Epithelial cell of proximal tubule (primary cell): ENCODE results near the gene TMEM63B. TPM values are rescaled to one million over a fixed set of nuclear protein-coding genes. Genes with fewer than 3 reads are reported as not detected.

Source experiments
- DNase-seq: peaks from one replicate; pipeline ENCODE4 v3.0.0-alpha.2; 2011; ENCODE audit warnings: low read depth
- H3K4me3 ChIP-seq: 2 replicates; pipeline ENCODE4 v1.5.1; 2011; ENCODE audit warnings: low read depth, mild to moderate bottlenecking, low read length
- CTCF ChIP-seq: conservative IDR thresholded peaks from 2 replicates; pipeline ENCODE4 v1.5.1; 2012; ENCODE audit warnings: low read depth, mild to moderate bottlenecking, low read length
- total RNA-seq: library from RNA; depleted of rRNA; stranded (reverse); fragments of >200 nt; gene quantifications from 2 replicates; pipeline ENCODE4 v1.2.3, GENCODE V29; 2015

Gene TMEM63B
- total RNA-seq, 1 donor from 2014 or later = 47.9 TPM

GRCh38 chr6:44151348-44152108, 24.2 kb downstream of the TMEM63B start:
- no peak overlapping the region for H3K4me3 ChIP-seq
- DNase-seq = no peak
- TF ChIP-seq CTCF = peak; percentile 97

- no peak overlapping the region for H3K4me3 ChIP-seq
- no peak for TF ChIP-seq CTCF
- no peak for DNase-seq
Observed at GRCh38 chr6:44152109-44152461, 24.7 kb downstream of the TMEM63B start.

- no peak for TF ChIP-seq CTCF
- no peak for DNase-seq
- no peak overlapping the region for H3K4me3 ChIP-seq
Observed at GRCh38 chr6:44152533-44152932, 25.2 kb downstream of the TMEM63B start.

GRCh38 chr6:44154067-44154466, 26.7 kb downstream of the TMEM63B start:
- no peak for DNase-seq
- no peak overlapping the region for H3K4me3 ChIP-seq
- TF ChIP-seq CTCF = no peak

- TF ChIP-seq CTCF = no peak
- H3K4me3 ChIP-seq = no peak overlapping the region
- DNase-seq = no peak
Observed at GRCh38 chr6:44156494-44157151, 29.3 kb downstream of the TMEM63B start.

- no peak overlapping the region for H3K4me3 ChIP-seq
- DNase-seq = no peak
- no peak for TF ChIP-seq CTCF
Observed at GRCh38 chr6:44157152-44157521, 29.8 kb downstream of the TMEM63B start.
